Upper lobe of left lung (tissue), 4 donors: Measurements from ENCODE around the gene OR6J1.

Experiments used
- EP300 ChIP-seq, 4 donors: sonication (generic); formaldehyde crosslinking; IDR thresholded peaks; one replicate each; pipeline ENCODE4 v1.5.1; 2017; ENCODE audit warnings: antibody characterized with exemption in 4 of 4, control low read depth in 2 of 4
- POLR2A ChIP-seq, 4 donors: fragments of 450-650 bp; IDR thresholded peaks; one replicate each; pipeline ENCODE4 v1.5.1; 2016 to 2017; ENCODE audit warnings: antibody characterized with exemption in 4 of 4, mild to moderate bottlenecking in 2 of 4
- POLR2AphosphoS5 ChIP-seq, 2 donors: sonication (generic); formaldehyde crosslinking; IDR thresholded peaks; one replicate each; pipeline ENCODE4 v1.5.1; 2017; ENCODE audit warnings: antibody characterized with exemption in 2 of 2
- TF ChIP-seq, protein P1 (sequence below), 6 experiments: fragments of 450-650 bp in 4 of 6; fragments of 200-600 bp in 2 of 6; sonication (generic) in 2 of 6; IDR thresholded peaks; one replicate each; pipeline ENCODE4 v1.5.1; 2016 to 2019; ENCODE audit warnings: antibody characterized with exemption in 6 of 6

DNA sequence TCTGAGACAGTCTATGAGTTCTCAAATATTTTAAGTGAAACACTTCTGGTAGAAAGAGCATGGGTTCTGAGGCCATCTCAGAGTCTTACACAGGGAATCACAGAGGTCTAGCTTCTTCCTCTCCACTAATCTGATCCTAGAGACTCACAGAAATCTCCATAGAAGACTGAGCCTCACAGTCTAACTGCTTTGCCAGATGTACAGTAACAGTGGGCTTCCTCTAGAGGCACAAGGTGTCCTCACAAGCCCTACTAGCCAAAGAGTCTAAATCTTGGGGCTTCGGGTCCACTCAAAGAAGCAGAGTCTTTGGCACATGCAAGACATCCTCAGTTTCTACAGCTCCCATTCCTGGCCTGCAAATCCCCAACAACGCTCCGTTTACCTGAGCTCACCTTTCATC, 14.1 kb downstream of the OR6J1 start:
- TF ChIP-seq POLR2A (IDR thresholded peaks at IDR 0.05) = no peak
- TF ChIP-seq, protein P1, sequence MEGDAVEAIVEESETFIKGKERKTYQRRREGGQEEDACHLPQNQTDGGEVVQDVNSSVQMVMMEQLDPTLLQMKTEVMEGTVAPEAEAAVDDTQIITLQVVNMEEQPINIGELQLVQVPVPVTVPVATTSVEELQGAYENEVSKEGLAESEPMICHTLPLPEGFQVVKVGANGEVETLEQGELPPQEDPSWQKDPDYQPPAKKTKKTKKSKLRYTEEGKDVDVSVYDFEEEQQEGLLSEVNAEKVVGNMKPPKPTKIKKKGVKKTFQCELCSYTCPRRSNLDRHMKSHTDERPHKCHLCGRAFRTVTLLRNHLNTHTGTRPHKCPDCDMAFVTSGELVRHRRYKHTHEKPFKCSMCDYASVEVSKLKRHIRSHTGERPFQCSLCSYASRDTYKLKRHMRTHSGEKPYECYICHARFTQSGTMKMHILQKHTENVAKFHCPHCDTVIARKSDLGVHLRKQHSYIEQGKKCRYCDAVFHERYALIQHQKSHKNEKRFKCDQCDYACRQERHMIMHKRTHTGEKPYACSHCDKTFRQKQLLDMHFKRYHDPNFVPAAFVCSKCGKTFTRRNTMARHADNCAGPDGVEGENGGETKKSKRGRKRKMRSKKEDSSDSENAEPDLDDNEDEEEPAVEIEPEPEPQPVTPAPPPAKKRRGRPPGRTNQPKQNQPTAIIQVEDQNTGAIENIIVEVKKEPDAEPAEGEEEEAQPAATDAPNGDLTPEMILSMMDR (IDR thresholded peaks at IDR 0.05) = no peak
- no peak for TF ChIP-seq POLR2AphosphoS5 (IDR thresholded peaks at IDR 0.05)
- TF ChIP-seq EP300 (IDR thresholded peaks at IDR 0.05) = no peak
